ENCODE results near the gene GPBP1. TPM values are rescaled to one million over a fixed set of nuclear protein-coding genes. Genes with fewer than 3 reads are reported as not detected.

GPBP1 gene
- polyA plus RNA-seq, 1 of the 3 experiments (the other 2 are of a cell fraction): 11.4 TPM

DNA sequence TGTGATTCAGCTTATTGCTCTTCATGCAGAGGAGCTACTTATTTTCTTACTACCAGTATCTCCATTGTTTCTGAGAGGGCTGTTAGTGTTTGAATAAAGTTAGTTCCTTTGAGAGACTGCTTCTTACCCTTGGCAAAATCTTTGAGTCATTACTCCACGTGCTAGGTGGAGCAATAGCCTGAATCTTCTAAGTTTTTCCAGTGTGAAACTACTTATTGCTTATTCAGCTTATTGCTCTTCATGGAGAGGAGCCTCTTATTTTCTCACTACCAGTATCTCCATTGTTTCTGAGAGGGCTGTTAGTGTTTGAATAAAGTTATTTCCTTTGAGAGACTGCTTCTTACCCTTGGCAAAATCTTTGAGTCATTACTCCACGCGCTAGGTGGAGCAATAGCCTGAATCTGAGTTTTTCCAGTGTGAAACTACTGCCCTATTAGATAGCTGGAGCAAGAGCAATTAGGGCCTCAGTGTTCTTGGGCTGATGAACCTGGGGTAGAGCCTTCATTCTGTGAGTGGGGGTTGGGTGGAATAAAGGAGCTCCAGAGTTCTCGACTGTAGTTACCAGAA, 41.9 kb downstream of the GPBP1 start:
- Histone ChIP-seq H3K4me2 (peak overlapping the region; percentile 26; the same call in 1 of the 2 replicates), H4K20me1 (ENCODE audit: insufficient read depth) (peaks cover 46% of the 10 kb centered on the region), H3K4me1 (ENCODE audit: control insufficient read depth in 1 of 2, insufficient read depth in 2 of 2, low read depth in 1 of 2, low read length in 1 of 2) (peaks cover 0 to 7% of the 10 kb centered on the region in 2 experiments; a peak in 1 of 4 replicates), H3K79me2 (ENCODE audit: insufficient read depth) (peaks cover 99% of the 10 kb centered on the region), H3F3A (replicated peaks; ENCODE audit: insufficient read depth) (peaks cover 6% of the 10 kb centered on the region), H3K27me3 (ENCODE audit: insufficient read depth) (no peaks in the 10 kb centered on the region), H3K9me2 (no peaks in the 10 kb centered on the region), H2AFZ (ENCODE audit: low read depth) (no peak overlapping the region), H3K9me3 (no peaks in the 10 kb centered on the region), H3K27ac (ENCODE audit: low read depth in 2 of 2, low read length in 1 of 2) (peak overlapping the region in 1 of 2 experiments; percentile 37; a peak in 1 of 4 replicates), H3K4me3 (ENCODE audit: low read depth in 2 of 2, low read length in 1 of 2) (no peak overlapping the region), H3K9ac (no peak overlapping the region), H3K36me3 (replicated peaks in 1 of 2; ENCODE audit: control insufficient read depth in 1 of 2, insufficient read depth in 2 of 2, low read length in 1 of 2) (peaks cover 0 to 13% of the 10 kb centered on the region in 2 experiments)
- 91% methylated on average over 4 of the region's 4 CpGs for WGBS (ENCODE audit: low lambda C conversion rate)
- POLR2A ChIA-PET: interaction anchor here (0.5 kb wide), 1 partner anchor 1255 kb away, joined by 3 read pairs; no protein-coding TSS in a partner anchor
- no peak for TF ChIP-seq GABPA (IDR thresholded peaks at IDR 0.05; ENCODE audit: low read depth)
- no peak for TF ChIP-seq TCF12 (IDR thresholded peaks at IDR 0.05)
- no peak for TF ChIP-seq NRF1 (IDR thresholded peaks at IDR 0.05; ENCODE audit: low read depth, low read length)
- TF ChIP-seq, protein P1, sequence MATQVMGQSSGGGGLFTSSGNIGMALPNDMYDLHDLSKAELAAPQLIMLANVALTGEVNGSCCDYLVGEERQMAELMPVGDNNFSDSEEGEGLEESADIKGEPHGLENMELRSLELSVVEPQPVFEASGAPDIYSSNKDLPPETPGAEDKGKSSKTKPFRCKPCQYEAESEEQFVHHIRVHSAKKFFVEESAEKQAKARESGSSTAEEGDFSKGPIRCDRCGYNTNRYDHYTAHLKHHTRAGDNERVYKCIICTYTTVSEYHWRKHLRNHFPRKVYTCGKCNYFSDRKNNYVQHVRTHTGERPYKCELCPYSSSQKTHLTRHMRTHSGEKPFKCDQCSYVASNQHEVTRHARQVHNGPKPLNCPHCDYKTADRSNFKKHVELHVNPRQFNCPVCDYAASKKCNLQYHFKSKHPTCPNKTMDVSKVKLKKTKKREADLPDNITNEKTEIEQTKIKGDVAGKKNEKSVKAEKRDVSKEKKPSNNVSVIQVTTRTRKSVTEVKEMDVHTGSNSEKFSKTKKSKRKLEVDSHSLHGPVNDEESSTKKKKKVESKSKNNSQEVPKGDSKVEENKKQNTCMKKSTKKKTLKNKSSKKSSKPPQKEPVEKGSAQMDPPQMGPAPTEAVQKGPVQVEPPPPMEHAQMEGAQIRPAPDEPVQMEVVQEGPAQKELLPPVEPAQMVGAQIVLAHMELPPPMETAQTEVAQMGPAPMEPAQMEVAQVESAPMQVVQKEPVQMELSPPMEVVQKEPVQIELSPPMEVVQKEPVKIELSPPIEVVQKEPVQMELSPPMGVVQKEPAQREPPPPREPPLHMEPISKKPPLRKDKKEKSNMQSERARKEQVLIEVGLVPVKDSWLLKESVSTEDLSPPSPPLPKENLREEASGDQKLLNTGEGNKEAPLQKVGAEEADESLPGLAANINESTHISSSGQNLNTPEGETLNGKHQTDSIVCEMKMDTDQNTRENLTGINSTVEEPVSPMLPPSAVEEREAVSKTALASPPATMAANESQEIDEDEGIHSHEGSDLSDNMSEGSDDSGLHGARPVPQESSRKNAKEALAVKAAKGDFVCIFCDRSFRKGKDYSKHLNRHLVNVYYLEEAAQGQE (IDR thresholded peaks at IDR 0.05; ENCODE audit: low read depth, low read length): no peak
- no peak for TF ChIP-seq RXRA (IDR thresholded peaks at IDR 0.05; ENCODE audit: borderline replicate concordance, low read depth)
- no peak for TF ChIP-seq IRF3 (IDR thresholded peaks at IDR 0.05; ENCODE audit: low read depth, low read length)
- no peak for TF ChIP-seq SIN3A (IDR thresholded peaks at IDR 0.05; ENCODE audit: borderline replicate concordance, low read depth, low read length)
- TF ChIP-seq TAF1 (IDR thresholded peaks at IDR 0.05; ENCODE audit: borderline replicate concordance, low read depth, low read length): no peak
- TF ChIP-seq MXI1 (IDR thresholded peaks at IDR 0.05; ENCODE audit: low read depth, low read length): no peak
- TF ChIP-seq RCOR1 (IDR thresholded peaks at IDR 0.05; ENCODE audit: low read length): no peak
- CTCF ChIA-PET: interaction anchor here (0.8 to 1.7 kb wide), 3 partner anchors 315 to 951 kb away, joined by 3 to 7 read pairs (median 3); no protein-coding TSS in a partner anchor
- DNase-seq: no peak

- Histone ChIP-seq H3K4me1 (ENCODE audit: control insufficient read depth in 1 of 2, insufficient read depth in 2 of 2, low read depth in 1 of 2, low read length in 1 of 2) (peaks cover 0 to 7% of the 10 kb centered on the region in 2 experiments; a peak in 1 of 4 replicates), H3K9me2 (no peaks in the 10 kb centered on the region), H3K36me3 (replicated peaks in 1 of 2; ENCODE audit: control insufficient read depth in 1 of 2, insufficient read depth in 2 of 2, low read length in 1 of 2) (peaks cover 0 to 13% of the 10 kb centered on the region in 2 experiments), H4K20me1 (ENCODE audit: insufficient read depth) (peaks cover 46% of the 10 kb centered on the region), H3K27ac (ENCODE audit: low read depth in 2 of 2, low read length in 1 of 2) (peak overlapping the region in 1 of 2 experiments; percentile 37; a peak in 2 of 4 replicates), H3K9me3 (no peaks in the 10 kb centered on the region), H3K9ac (no peak overlapping the region), H3K27me3 (ENCODE audit: insufficient read depth) (no peaks in the 10 kb centered on the region), H3F3A (replicated peaks; ENCODE audit: insufficient read depth) (peaks cover 9% of the 10 kb centered on the region), H3K4me3 (ENCODE audit: low read depth in 2 of 2, low read length in 1 of 2) (no peak overlapping the region), H3K79me2 (ENCODE audit: insufficient read depth) (peaks cover 99% of the 10 kb centered on the region), H3K4me2 (peak overlapping the region; percentile 26; the same call in 1 of the 2 replicates), H2AFZ (ENCODE audit: low read depth) (no peak overlapping the region)
- no peak for DNase-seq
- WGBS (ENCODE audit: low lambda C conversion rate): 46% methylated on average over 4 of the region's 4 CpGs
- TF ChIP-seq SMC3 (IDR thresholded peaks at IDR 0.05; ENCODE audit: low read depth, low read length) (no peak), FOSL2 (IDR thresholded peaks at IDR 0.05; ENCODE audit: borderline replicate concordance, low read depth) (peak; percentile 26; the same call in 1 of the 2 replicates), IRF3 (IDR thresholded peaks at IDR 0.05; ENCODE audit: low read depth, low read length) (no peak), CHD2 (IDR thresholded peaks at IDR 0.05; ENCODE audit: low read length, partially characterized antibody) (no peak), TCF12 (IDR thresholded peaks at IDR 0.05) (no peak), JUND (IDR thresholded peaks at IDR 0.05) (0 out of 2 replicates have a peak, but pooled peaks have one; percentile 18), NRF1 (IDR thresholded peaks at IDR 0.05; ENCODE audit: low read depth, low read length) (no peak), TAF1 (IDR thresholded peaks at IDR 0.05; ENCODE audit: borderline replicate concordance, low read depth, low read length) (no peak), FOXM1 (IDR thresholded peaks at IDR 0.05; ENCODE audit: low read depth) (no peak)
- TF ChIP-seq, protein P2, sequence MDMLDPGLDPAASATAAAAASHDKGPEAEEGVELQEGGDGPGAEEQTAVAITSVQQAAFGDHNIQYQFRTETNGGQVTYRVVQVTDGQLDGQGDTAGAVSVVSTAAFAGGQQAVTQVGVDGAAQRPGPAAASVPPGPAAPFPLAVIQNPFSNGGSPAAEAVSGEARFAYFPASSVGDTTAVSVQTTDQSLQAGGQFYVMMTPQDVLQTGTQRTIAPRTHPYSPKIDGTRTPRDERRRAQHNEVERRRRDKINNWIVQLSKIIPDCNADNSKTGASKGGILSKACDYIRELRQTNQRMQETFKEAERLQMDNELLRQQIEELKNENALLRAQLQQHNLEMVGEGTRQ (IDR thresholded peaks at IDR 0.05; ENCODE audit: borderline replicate concordance, low read depth, low read length): no peak
- ChIA-PET CTCF (no interaction called here), POLR2A (no interaction called here)
Measured at GRCh38 chr5:57216714-57217113, 42.9 kb downstream of the GPBP1 start.
